Activated CD4-positive, alpha-beta memory T cell treated with anti-CD3 and anti-CD28 coated beads, Interleukin-2, amount 10 ng/mL, durations not matched to agents 7 days and 5 days (primary cell): ENCODE data around the gene STAB2. TPM values are rescaled to one million over a fixed set of nuclear protein-coding genes. Genes with fewer than 3 reads are reported as not detected.

Source experiments
- CTCF ChIA-PET: fragments of 350-600 bp; sonication (Branson Sonifier 250); formaldehyde crosslinking; loops from one replicate; lab custom pipeline; 2021; ENCODE audit warnings: antibody characterized with exemption, inconsistent platforms; lab: Charles Lee
- POLR2A ChIA-PET: fragments of 350-600 bp; sonication (Branson Sonifier 250); formaldehyde crosslinking; loops from one replicate; lab custom pipeline; 2021; ENCODE audit warnings: antibody characterized with exemption; lab: Charles Lee
- DNase-seq: peaks from one replicate; pipeline ENCODE4 v3.0.0-alpha.2; 2020
- H3K27ac Mint-ChIP-seq: one replicate; pipeline ENCODE4 v1.8.0; 2021; ENCODE audit warnings: mild to moderate bottlenecking, mixed read lengths
- H3K27me3 Mint-ChIP-seq: one replicate; pipeline ENCODE4 v1.8.0; 2021; ENCODE audit warnings: mixed read lengths
- H3K36me3 Mint-ChIP-seq: one replicate; pipeline ENCODE4 v1.8.0; 2021; ENCODE audit warnings: low read depth, mixed read lengths
- H3K4me1 Mint-ChIP-seq: one replicate; pipeline ENCODE4 v1.8.0; 2021; ENCODE audit warnings: mixed read lengths
- H3K4me3 Mint-ChIP-seq: one replicate; pipeline ENCODE4 v1.8.0; 2021; ENCODE audit warnings: mild to moderate bottlenecking, mixed read lengths
- H3K9me3 Mint-ChIP-seq: one replicate; pipeline ENCODE4 v1.8.0; 2021; ENCODE audit warnings: mixed read lengths
- total RNA-seq, 2 experiments: library from RNA; stranded (reverse); gene quantifications; one replicate each; pipeline ENCODE4 v1.2.3, GENCODE V29; 2021

The STAB2 gene
- total RNA-seq = not detected

- peaks cover 13% of the 10 kb centered on the region for H3K27me3 Mint-ChIP-seq
- ChIA-PET POLR2A (no interaction called here), CTCF (no interaction called here)
- no peak for DNase-seq
- H3K27ac Mint-ChIP-seq = no peak within 1 kb of the TSS
- no peak within 1 kb of the TSS for H3K4me3 Mint-ChIP-seq
- no peaks in the 10 kb centered on the region for H3K9me3 Mint-ChIP-seq
- H3K4me1 Mint-ChIP-seq = no peaks in the 10 kb centered on the region
- no peaks in the 10 kb centered on the region for H3K36me3 Mint-ChIP-seq
Measured at GRCh38 chr12:103586791-103587370, at the start of gene STAB2. STAB2 (plus strand) TSS chr12:103587273; CDS start chr12:103587477, 204 bp downstream.

- H3K9me3 Mint-ChIP-seq = no peaks in the 10 kb centered on the region
- no peak for DNase-seq
- POLR2A ChIA-PET = no interaction called here
- peaks cover 8% of the 10 kb centered on the region for H3K4me1 Mint-ChIP-seq
- peaks cover 3% of the 10 kb centered on the region for H3K27me3 Mint-ChIP-seq
- H3K4me3 Mint-ChIP-seq = no peak overlapping the region
- no peak overlapping the region for H3K27ac Mint-ChIP-seq
- no peaks in the 10 kb centered on the region for H3K36me3 Mint-ChIP-seq
- CTCF ChIA-PET = no interaction called here
Measured at GRCh38 chr12:103538397-103538796, 48.7 kb upstream of the STAB2 start.

GRCh38 chr12:103540319-103540718 is 46.8 kb upstream of the STAB2 start:
- H3K9me3 Mint-ChIP-seq = peaks cover 2% of the 10 kb centered on the region
- peaks cover 3% of the 10 kb centered on the region for H3K27me3 Mint-ChIP-seq
- H3K4me3 Mint-ChIP-seq = no peak overlapping the region
- peaks cover 8% of the 10 kb centered on the region for H3K4me1 Mint-ChIP-seq
- no peak overlapping the region for H3K27ac Mint-ChIP-seq
- no peak for DNase-seq
- POLR2A ChIA-PET = no interaction called here
- no peaks in the 10 kb centered on the region for H3K36me3 Mint-ChIP-seq
- CTCF ChIA-PET = no interaction called here

GRCh38 chr12:103542078-103542477 is 45.0 kb upstream of the STAB2 start:
- Mint-ChIP-seq H3K27me3 (peaks cover 4% of the 10 kb centered on the region), H3K9me3 (peaks cover 2% of the 10 kb centered on the region), H3K4me1 (peaks cover 8% of the 10 kb centered on the region), H3K4me3 (no peak overlapping the region), H3K36me3 (no peaks in the 10 kb centered on the region), H3K27ac (no peak overlapping the region)
- POLR2A ChIA-PET = no interaction called here
- DNase-seq = no peak
- CTCF ChIA-PET = no interaction called here

- CTCF ChIA-PET = interaction anchor here (1.2 to 5.4 kb wide), 5 partner anchors 12 to 664 kb away, joined by 3 to 56 read pairs (median 10); no protein-coding TSS in a partner anchor
- Mint-ChIP-seq H3K9me3 (peaks cover 2% of the 10 kb centered on the region), H3K4me3 (no peak overlapping the region)
Measured at GRCh38 chr12:103546959-103547358, 40.1 kb upstream of the STAB2 start.

GRCh38 chr12:103547376-103547775 is 39.7 kb upstream of the STAB2 start:
- peaks cover 2% of the 10 kb centered on the region for H3K9me3 Mint-ChIP-seq
- no peak for DNase-seq
- H3K4me3 Mint-ChIP-seq = no peak overlapping the region
- ChIA-PET POLR2A (no interaction called here), CTCF (interaction anchor here (1.2 to 5.4 kb wide), 7 partner anchors 12 to 664 kb away, joined by 3 to 56 read pairs (median 10); partner anchors contain the start of gene C12orf42)
- H3K27ac Mint-ChIP-seq = no peak overlapping the region
- no peaks in the 10 kb centered on the region for H3K36me3 Mint-ChIP-seq
- peaks cover 8% of the 10 kb centered on the region for H3K27me3 Mint-ChIP-seq
- H3K4me1 Mint-ChIP-seq = peaks cover 10% of the 10 kb centered on the region

More at GRCh38 chr12:103546959-103547358, 40.1 kb upstream of the STAB2 start:
- H3K27me3 Mint-ChIP-seq = peaks cover 7% of the 10 kb centered on the region
- DNase-seq = no peak
- no peaks in the 10 kb centered on the region for H3K36me3 Mint-ChIP-seq
- POLR2A ChIA-PET = no interaction called here
- H3K4me1 Mint-ChIP-seq = peaks cover 10% of the 10 kb centered on the region
- H3K27ac Mint-ChIP-seq = no peak overlapping the region

- H3K4me1 Mint-ChIP-seq = peaks cover 10% of the 10 kb centered on the region
- CTCF ChIA-PET = interaction anchor here (0.5 to 5.4 kb wide), 12 partner anchors 12 to 665 kb away, joined by 3 to 56 read pairs (median 8); partner anchors contain the start of gene C12orf42
- POLR2A ChIA-PET = no interaction called here
- peaks cover 2% of the 10 kb centered on the region for H3K9me3 Mint-ChIP-seq
- H3K27me3 Mint-ChIP-seq = peaks cover 12% of the 10 kb centered on the region
- no peak overlapping the region for H3K4me3 Mint-ChIP-seq
- no peaks in the 10 kb centered on the region for H3K36me3 Mint-ChIP-seq
- no peak for DNase-seq
- no peak overlapping the region for H3K27ac Mint-ChIP-seq
Measured at GRCh38 chr12:103547929-103548328, 39.1 kb upstream of the STAB2 start.

GRCh38 chr12:103548622-103549601 is 38.2 kb upstream of the STAB2 start:
- peaks cover 10% of the 10 kb centered on the region for H3K4me1 Mint-ChIP-seq
- no peak overlapping the region for H3K27ac Mint-ChIP-seq
- DNase-seq = peak; percentile 71
- peaks cover 15% of the 10 kb centered on the region for H3K27me3 Mint-ChIP-seq
- H3K4me3 Mint-ChIP-seq = no peak overlapping the region
- POLR2A ChIA-PET = no interaction called here
- no peaks in the 10 kb centered on the region for H3K36me3 Mint-ChIP-seq
- CTCF ChIA-PET = interaction anchor here (0.5 to 5.4 kb wide), 13 partner anchors 11 to 673 kb away, joined by 3 to 56 read pairs (median 7); partner anchors contain the start of gene C12orf42
- peaks cover 2% of the 10 kb centered on the region for H3K9me3 Mint-ChIP-seq

- Mint-ChIP-seq H3K27ac (no peak overlapping the region), H3K4me3 (no peak overlapping the region), H3K36me3 (no peaks in the 10 kb centered on the region), H3K27me3 (peaks cover 9% of the 10 kb centered on the region), H3K4me1 (no peaks in the 10 kb centered on the region), H3K9me3 (no peaks in the 10 kb centered on the region)
- DNase-seq = no peak
- ChIA-PET POLR2A (no interaction called here), CTCF (no interaction called here)
Measured at GRCh38 chr12:103556890-103557627, 30.0 kb upstream of the STAB2 start.

- DNase-seq = no peak
- no peaks in the 10 kb centered on the region for H3K4me1 Mint-ChIP-seq
- peaks cover 8% of the 10 kb centered on the region for H3K27me3 Mint-ChIP-seq
- no peak overlapping the region for H3K4me3 Mint-ChIP-seq
- H3K9me3 Mint-ChIP-seq = no peaks in the 10 kb centered on the region
- H3K27ac Mint-ChIP-seq = no peak overlapping the region
- CTCF ChIA-PET = no interaction called here
- H3K36me3 Mint-ChIP-seq = no peaks in the 10 kb centered on the region
- POLR2A ChIA-PET = no interaction called here
Measured at GRCh38 chr12:103557628-103558010, 29.5 kb upstream of the STAB2 start.

GRCh38 chr12:103558879-103559278 is 28.2 kb upstream of the STAB2 start:
- CTCF ChIA-PET = no interaction called here

GRCh38 chr12:103560604-103561101 is 26.4 kb upstream of the STAB2 start:
- no peaks in the 10 kb centered on the region for H3K9me3 Mint-ChIP-seq
- H3K27ac Mint-ChIP-seq = no peak overlapping the region
- DNase-seq = no peak
- ChIA-PET CTCF (interaction anchor here (0.9 kb wide), 1 partner anchor 12 kb away, joined by 3 read pairs; no protein-coding TSS in a partner anchor), POLR2A (no interaction called here)
- H3K27me3 Mint-ChIP-seq = peaks cover 1% of the 10 kb centered on the region
- no peak overlapping the region for H3K4me3 Mint-ChIP-seq
- no peaks in the 10 kb centered on the region for H3K4me1 Mint-ChIP-seq
- H3K36me3 Mint-ChIP-seq = no peaks in the 10 kb centered on the region

More at GRCh38 chr12:103558879-103559278, 28.2 kb upstream of the STAB2 start:
- Mint-ChIP-seq H3K36me3 (no peaks in the 10 kb centered on the region), H3K27me3 (peaks cover 3% of the 10 kb centered on the region), H3K9me3 (no peaks in the 10 kb centered on the region), H3K4me1 (no peaks in the 10 kb centered on the region), H3K27ac (no peak overlapping the region), H3K4me3 (no peak overlapping the region)
- no peak for DNase-seq
- POLR2A ChIA-PET = no interaction called here
